Kidney (tissue), 14 donors: ENCODE measurements around the gene BUB3. TPM values are rescaled to one million over a fixed set of nuclear protein-coding genes. Genes with fewer than 3 reads are reported as not detected.

Experiments used
- DNase-seq, 5 donors: peaks; one replicate each; pipeline ENCODE4 v3.0.0-alpha.2; 2013 to 2020
- FAIRE-seq: peaks from 2 replicates; lab custom pipeline; 2012; peaks lifted over from hg19 to GRCh38; lab: Jason Lieb, UNC
- H3K27ac ChIP-seq, 2 donors: one replicate each; pipeline ENCODE4 v1.7.0; 2013; ENCODE audit warnings: low read depth in 2 of 2, low read length in 2 of 2, inconsistent platforms in 1 of 2
- H3K27me3 ChIP-seq: one replicate; pipeline ENCODE4 v1.7.1; 2013; ENCODE audit warnings: low read length, inconsistent platforms; ENCODE audit not compliant: control insufficient read depth, insufficient read depth
- H3K36me3 ChIP-seq, 3 donors: one replicate each; pipeline versions ENCODE4 v1.7.0 to v1.7.1; 2013; ENCODE audit warnings: low read length in 3 of 3, control low read depth in 1 of 3, inconsistent platforms in 1 of 3; ENCODE audit not compliant: insufficient read depth in 3 of 3, control insufficient read depth in 2 of 3
- H3K4me1 ChIP-seq, 3 donors: one replicate each; pipeline versions ENCODE4 v1.7.0 to v1.7.1; 2013; ENCODE audit warnings: low read length in 3 of 3, inconsistent platforms in 1 of 3, low read depth in 1 of 3; ENCODE audit not compliant: control insufficient read depth in 2 of 3, insufficient read depth in 2 of 3
- H3K4me3 ChIP-seq, 3 donors: one replicate each; pipeline versions ENCODE4 v1.7.0 to v1.8.1; 2013; ENCODE audit warnings: low read length in 3 of 3, control low read depth in 1 of 3, inconsistent platforms in 1 of 3
- H3K9ac ChIP-seq, 3 donors: one replicate each; pipeline versions ENCODE4 v1.7.0 to v1.7.1; 2013; ENCODE audit warnings: low read length in 3 of 3, control low read depth in 1 of 3, inconsistent platforms in 1 of 3
- H3K9me3 ChIP-seq, 3 donors: one replicate each; pipeline versions ENCODE4 v1.7.0 to v1.7.1; 2013; ENCODE audit warnings: low read length in 3 of 3, control low read depth in 1 of 3, inconsistent platforms in 1 of 3; ENCODE audit not compliant: control insufficient read depth in 2 of 3, insufficient read depth in 1 of 3
- intact Hi-C: fragments of 100-400 bp; cut with DNase I; formaldehyde crosslinking; loops from one replicate; pipeline ENCODE4 v1.11.1; 2022
- polyA plus RNA-seq: library from polyadenylated mRNA; stranded (reverse); fragments of 350-450 nt; fragmentation: Illumina TruSeq; extraction: RNeasy Lipid Tissue Mini Kit (QIAGEN cat#74804); gene quantifications from one replicate; pipeline ENCODE4 v1.2.3, GENCODE V29; 2014; ENCODE audit warnings: low read depth, low replicate concordance; ENCODE audit not compliant: insufficient read depth
- total RNA-seq: library from RNA; stranded (reverse); fragmentation: NEBNext Ultra II Directional; extraction: Animal tissue kit (Norgen Biotek cat#: 25700); gene quantifications from one replicate; pipeline ENCODE4 v1.2.1, GENCODE V29; 2021
- TF ChIP-seq, protein P1 (sequence below): IDR thresholded peaks from 3 replicates; pipeline ENCODE4 v1.5.1; 2012; ENCODE audit warnings: mild to moderate bottlenecking, moderate library complexity, borderline replicate concordance; ENCODE audit not compliant: insufficient read depth; ENCODE audit errors: extremely low read depth
- donor health status: control.
- donor health status: control.
- donor health status: control.
- donor health status: control.
- donor health status: control.
- donor health status: DM: yes; HTN: yes; CAD: no.
- donor health status: Normal renal cell carcinoma (clear cell type).

BUB3 gene
- total and polyA plus RNA-seq, 2 donors from 2014 or later, result 49.0 to 60.8 TPM

GRCh38 chr10:123129618-123130271, 24.5 kb upstream of the BUB3 start:
- TF ChIP-seq, protein P1, sequence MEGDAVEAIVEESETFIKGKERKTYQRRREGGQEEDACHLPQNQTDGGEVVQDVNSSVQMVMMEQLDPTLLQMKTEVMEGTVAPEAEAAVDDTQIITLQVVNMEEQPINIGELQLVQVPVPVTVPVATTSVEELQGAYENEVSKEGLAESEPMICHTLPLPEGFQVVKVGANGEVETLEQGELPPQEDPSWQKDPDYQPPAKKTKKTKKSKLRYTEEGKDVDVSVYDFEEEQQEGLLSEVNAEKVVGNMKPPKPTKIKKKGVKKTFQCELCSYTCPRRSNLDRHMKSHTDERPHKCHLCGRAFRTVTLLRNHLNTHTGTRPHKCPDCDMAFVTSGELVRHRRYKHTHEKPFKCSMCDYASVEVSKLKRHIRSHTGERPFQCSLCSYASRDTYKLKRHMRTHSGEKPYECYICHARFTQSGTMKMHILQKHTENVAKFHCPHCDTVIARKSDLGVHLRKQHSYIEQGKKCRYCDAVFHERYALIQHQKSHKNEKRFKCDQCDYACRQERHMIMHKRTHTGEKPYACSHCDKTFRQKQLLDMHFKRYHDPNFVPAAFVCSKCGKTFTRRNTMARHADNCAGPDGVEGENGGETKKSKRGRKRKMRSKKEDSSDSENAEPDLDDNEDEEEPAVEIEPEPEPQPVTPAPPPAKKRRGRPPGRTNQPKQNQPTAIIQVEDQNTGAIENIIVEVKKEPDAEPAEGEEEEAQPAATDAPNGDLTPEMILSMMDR, result no peak
- no peak overlapping the region for H3K27ac ChIP-seq
- DNase-seq, result no peak
- no peaks in the 10 kb centered on the region for H3K36me3 ChIP-seq
- peaks cover 0 to 6% (median 0%) of the 10 kb centered on the region in 3 donors for H3K9me3 ChIP-seq
- H3K4me3 ChIP-seq, result no peak overlapping the region
- intact Hi-C loops, result loop anchor here (5.0 kb wide), 1 partner anchor 428 kb away; no protein-coding TSS in a partner anchor
- no peak overlapping the region for H3K9ac ChIP-seq
- peaks cover 0 to 11% (median 0%) of the 10 kb centered on the region in 3 donors for H3K4me1 ChIP-seq
- H3K27me3 ChIP-seq, result peaks cover 48% of the 10 kb centered on the region
- FAIRE-seq, result no peak

- FAIRE-seq (no peak), DNase-seq (peak; percentile 91 to 94 (median 91))
- TF ChIP-seq, protein P1, result peak; percentile 92
- Histone ChIP-seq H3K36me3 (no peaks in the 10 kb centered on the region), H3K27ac (no peak overlapping the region), H3K27me3 (peaks cover 66% of the 10 kb centered on the region), H3K9me3 (peaks cover 0 to 6% (median 0%) of the 10 kb centered on the region in 3 donors), H3K9ac (no peak overlapping the region), H3K4me1 (peaks cover 0 to 28% (median 0%) of the 10 kb centered on the region in 3 donors), H3K4me3 (peak overlapping the region in 1 of 3 donors; percentile 40)
- intact Hi-C loops, result loop anchor here (5.0 kb wide), 1 partner anchor 424 kb away; no protein-coding TSS in a partner anchor
Measured at GRCh38 chr10:123132576-123133477, 21.4 kb upstream of the BUB3 start.

DNA sequence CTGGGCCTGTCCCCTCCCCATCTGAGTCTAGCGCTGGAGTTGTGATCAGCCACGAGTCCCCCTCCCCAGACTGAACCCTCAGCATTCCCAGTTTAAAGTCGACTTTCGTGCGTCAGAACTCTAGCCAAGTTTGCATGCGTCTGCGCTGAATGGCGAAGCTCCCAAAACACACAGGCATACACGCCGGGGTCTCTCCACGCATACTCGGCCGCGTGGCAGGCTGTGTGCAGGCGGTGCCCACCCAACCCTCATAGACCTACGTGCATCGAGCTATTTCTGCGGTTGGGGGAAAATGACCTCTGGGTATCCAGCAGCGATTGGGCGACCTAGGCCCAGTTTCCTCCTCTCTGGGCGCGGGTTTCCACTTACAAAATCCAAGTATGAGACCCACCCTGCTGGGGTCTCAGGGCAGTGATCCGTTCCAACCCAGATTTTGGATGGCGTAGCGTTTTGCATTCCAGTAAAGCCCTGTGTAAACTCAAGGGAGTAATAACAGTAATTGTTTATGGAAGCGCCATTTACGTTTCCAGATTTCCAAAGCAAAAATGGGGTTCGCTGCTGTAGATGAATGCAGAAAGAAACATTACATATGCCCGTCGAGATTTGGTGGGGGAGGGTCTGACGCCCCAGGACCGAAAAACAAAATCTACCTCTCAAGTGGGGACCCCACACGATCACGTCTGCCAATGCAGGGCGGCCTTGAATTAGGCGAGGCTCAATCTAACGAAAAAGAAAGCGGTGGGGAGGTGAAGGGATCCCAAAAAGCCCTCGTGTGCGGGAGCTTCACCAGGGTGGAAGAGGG, 20.5 kb upstream of the BUB3 start:
- peaks cover 75% of the 10 kb centered on the region for H3K27me3 ChIP-seq
- peak in 1 of 5 donors; percentile 45 for DNase-seq
- H3K9me3 ChIP-seq, result peaks cover 0 to 2% (median 0%) of the 10 kb centered on the region in 3 donors
- TF ChIP-seq, protein P1, result no peak
- intact Hi-C loops, result loop anchor here (5.0 kb wide), 1 partner anchor 424 kb away; no protein-coding TSS in a partner anchor
- FAIRE-seq, result no peak
- H3K4me1 ChIP-seq, result peaks cover 0 to 28% (median 0%) of the 10 kb centered on the region in 3 donors
- no peak overlapping the region for H3K27ac ChIP-seq
- H3K4me3 ChIP-seq, result peak overlapping the region in 1 of 3 donors; percentile 40
- no peak overlapping the region for H3K9ac ChIP-seq
- no peaks in the 10 kb centered on the region for H3K36me3 ChIP-seq
